ENCODE measurements around the gene IFI30.
A peak's percentile ranks its signal among the peaks of the same experiment; 100 is the strongest.

IFI30 gene

DNA sequence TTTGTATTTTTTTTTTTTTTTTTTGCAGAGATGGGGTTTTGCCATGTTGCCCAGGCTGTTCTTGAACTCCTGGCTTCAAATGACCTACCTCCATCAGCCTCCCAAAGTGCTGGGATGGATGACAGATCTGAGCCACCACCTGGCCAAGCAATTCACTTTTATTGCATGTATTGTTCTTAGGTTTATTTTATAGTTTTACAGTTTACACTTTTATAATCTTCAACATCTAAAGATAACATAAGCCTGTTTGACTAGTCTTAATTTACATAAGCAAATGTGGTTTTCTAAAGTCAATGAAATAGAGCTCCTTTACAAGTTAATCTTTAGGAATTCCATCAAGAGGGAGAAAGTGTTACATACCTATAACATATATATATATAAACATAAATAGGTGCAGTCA is 9.9 kb downstream of the IFI30 start:
- H3K27ac ChIP-seq, result no peak overlapping the region
- TF ChIP-seq, protein P1, sequence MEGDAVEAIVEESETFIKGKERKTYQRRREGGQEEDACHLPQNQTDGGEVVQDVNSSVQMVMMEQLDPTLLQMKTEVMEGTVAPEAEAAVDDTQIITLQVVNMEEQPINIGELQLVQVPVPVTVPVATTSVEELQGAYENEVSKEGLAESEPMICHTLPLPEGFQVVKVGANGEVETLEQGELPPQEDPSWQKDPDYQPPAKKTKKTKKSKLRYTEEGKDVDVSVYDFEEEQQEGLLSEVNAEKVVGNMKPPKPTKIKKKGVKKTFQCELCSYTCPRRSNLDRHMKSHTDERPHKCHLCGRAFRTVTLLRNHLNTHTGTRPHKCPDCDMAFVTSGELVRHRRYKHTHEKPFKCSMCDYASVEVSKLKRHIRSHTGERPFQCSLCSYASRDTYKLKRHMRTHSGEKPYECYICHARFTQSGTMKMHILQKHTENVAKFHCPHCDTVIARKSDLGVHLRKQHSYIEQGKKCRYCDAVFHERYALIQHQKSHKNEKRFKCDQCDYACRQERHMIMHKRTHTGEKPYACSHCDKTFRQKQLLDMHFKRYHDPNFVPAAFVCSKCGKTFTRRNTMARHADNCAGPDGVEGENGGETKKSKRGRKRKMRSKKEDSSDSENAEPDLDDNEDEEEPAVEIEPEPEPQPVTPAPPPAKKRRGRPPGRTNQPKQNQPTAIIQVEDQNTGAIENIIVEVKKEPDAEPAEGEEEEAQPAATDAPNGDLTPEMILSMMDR (IDR thresholded peaks at IDR 0.05), result no peak
- H3K4me3 ChIP-seq, result no peak overlapping the region
- DNase-seq (ENCODE audit: low spot score), result no peak

DNA sequence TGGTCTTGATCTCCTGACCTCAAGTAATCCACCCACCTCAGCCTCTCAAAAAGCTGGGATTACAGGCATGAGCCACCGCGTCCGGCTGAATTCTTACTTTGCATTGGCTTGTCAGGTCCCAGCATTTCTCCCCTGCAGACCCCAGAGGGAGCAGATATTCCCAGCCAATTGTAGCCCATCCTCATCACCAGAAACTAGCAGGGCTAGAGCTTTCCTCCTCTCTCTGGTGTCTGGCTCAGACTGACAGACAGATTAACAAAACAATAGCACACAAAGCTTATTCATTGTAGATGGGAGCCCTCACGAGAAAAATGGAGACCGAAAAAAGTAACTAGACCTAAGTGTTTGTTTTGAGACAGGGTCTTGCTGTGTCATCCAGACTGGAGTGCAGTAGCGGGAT is 11.9 kb downstream of the IFI30 start:
- Histone ChIP-seq H3K27ac (no peak overlapping the region), H3K4me3 (no peak overlapping the region)
- no peak for DNase-seq (ENCODE audit: low spot score)
- TF ChIP-seq, protein P1 (IDR thresholded peaks at IDR 0.05), result no peak

DNA sequence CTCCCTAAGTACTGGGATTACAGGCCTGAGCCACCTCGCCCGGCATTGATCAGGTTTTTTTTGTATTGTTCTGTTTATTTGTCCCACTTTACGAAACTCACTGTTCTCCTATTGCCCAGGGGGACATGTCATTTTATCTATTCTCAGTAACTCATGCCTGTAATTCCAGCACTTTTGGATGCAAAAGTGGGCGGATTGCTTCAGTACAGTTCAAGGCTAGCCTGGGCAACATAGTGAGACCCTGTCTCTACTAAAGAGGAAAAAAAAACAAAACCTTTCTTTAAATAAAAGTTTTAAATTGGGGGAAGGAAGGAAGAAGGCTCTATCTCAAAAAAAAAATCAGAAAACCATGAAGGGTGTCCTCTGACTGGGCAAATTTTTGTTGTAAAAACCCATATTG is 16.7 kb downstream of the IFI30 start:
- DNase-seq (ENCODE audit: low spot score), result no peak
- H3K27ac ChIP-seq, result no peak overlapping the region
- no peak overlapping the region for H3K4me3 ChIP-seq
- TF ChIP-seq, protein P1 (IDR thresholded peaks at IDR 0.05), result no peak

DNA sequence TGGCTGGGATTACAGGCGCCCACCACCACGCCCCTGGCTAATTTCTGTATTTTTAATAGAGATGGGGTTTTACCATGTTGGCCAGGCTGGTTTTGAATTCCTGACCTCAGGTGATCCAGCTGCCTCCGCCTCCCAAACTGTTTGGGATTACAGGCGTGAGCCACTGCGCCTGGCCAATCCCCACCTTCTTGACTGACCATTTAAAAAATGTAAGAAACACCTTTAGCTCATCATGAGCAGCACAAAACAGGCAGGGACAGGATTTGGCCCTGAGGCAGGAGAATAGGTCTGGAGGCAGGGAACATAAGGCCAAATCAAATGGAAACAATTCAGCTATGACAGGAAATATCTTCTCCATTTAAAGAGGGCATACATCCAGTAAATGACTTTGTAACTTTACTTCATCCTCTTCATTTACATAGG is 18.0 kb downstream of the IFI30 start:
- TF ChIP-seq, protein P1 (IDR thresholded peaks at IDR 0.05), result no peak
- DNase-seq (ENCODE audit: low spot score), result no peak
- Histone ChIP-seq H3K27ac (peak overlapping the region; percentile 89 to 94), H3K4me3 (peak overlapping the region; percentile 70)

DNA sequence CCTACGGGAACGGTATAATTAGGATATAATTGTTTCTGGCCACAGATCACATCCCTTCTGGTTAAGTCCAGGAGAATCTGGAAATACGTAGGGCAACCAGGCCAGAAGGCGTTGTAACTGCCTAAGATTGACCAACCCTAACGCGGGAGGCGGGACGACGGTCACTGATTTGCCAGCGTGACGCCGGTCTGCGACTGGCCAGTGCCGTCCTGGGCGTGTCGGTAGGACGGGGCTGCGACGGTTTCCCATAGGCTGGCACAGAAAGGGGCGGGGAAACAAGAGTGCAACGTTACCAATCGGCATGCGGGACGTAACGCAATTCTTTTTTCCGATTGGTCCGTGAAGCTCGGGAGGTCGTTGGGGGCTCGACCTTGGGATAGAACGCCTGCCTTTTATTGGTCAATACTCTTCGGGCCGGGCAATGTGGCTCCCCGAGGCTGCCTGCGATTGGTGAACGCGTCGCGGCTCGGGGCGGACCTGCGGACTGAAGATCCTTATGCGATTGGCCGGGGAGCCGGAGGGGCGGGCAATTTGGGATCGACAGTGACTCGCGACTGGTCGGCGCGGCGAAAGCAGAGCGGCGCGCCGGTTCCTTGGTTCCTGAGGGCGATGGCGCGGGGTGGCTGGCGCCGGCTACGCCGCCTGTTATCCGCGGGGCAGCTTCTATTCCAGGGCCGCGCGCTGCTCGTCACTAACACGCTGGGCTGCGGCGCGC is 19.2 kb downstream of the IFI30 start, which contains the start of gene MPV17L2:
Gene MPV17L2 (plus strand): TSS at position 546 of the 715 bp plus-strand sequence. CDS start 64 bp downstream, at position 610.
- TF ChIP-seq, protein P1 (IDR thresholded peaks at IDR 0.05), result no peak
- Histone ChIP-seq H3K4me3 (peak within 1 kb of the TSS; percentile 91), H3K27ac (peak within 1 kb of the TSS; percentile 94)
- DNase-seq (ENCODE audit: low spot score), result peak; percentile 100

DNA sequence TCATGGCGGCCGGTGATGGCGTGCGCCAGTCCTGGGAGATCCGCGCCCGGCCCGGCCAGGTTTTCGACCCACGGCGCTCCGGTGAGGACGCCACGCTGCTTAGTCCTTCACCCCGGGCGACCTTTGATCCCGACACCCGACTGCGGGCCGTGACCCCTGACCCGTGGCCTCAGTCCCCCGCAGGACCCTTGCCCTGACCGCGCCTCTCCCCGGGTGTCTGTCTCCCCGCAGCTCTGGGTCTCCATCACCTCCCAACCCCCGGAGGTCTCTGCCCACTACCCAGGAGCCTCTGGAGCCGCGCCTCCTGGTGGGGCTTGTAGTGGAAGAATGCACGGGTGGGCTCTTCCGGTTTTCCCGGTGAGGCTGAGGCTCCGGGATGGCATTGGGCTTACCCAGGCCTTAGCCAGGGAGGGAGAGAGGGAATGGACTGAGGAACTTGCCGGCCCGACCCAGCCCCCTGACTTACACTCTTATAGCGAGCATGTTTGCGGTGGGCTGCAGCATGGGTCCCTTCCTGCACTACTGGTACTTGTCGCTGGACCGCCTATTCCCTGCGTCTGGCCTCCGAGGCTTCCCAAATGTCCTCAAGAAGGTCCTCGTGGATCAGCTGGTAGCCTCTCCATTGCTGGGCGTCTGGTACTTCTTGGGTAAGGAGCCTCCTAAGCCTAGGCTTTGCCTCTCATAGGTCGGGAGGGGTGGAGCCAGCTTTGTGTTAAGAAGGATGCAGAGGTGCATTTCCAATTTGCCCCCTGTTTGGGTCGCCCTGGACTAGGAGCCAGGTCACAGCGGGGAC is 20.0 kb downstream of the IFI30 start:
- TF ChIP-seq, protein P1 (IDR thresholded peaks at IDR 0.05), result no peak
- DNase-seq (ENCODE audit: low spot score), result peak; percentile 82
- peak overlapping the region; percentile 91 for H3K4me3 ChIP-seq
- peak overlapping the region; percentile 82 to 94 for H3K27ac ChIP-seq
